ENCODE results near the gene GTF2IRD1. TPM values are rescaled to one million over a fixed set of nuclear protein-coding genes. Genes with fewer than 3 reads are reported as not detected.
"Not testable (repeated sequence)": the region's sequence is repeated elsewhere in the genome, so short reads cannot be mapped to it uniquely, and the experiment has no call there.

GTF2IRD1 gene
- total RNA-seq, 1 experiment from 2014 or later, result 54.7 TPM

DNA sequence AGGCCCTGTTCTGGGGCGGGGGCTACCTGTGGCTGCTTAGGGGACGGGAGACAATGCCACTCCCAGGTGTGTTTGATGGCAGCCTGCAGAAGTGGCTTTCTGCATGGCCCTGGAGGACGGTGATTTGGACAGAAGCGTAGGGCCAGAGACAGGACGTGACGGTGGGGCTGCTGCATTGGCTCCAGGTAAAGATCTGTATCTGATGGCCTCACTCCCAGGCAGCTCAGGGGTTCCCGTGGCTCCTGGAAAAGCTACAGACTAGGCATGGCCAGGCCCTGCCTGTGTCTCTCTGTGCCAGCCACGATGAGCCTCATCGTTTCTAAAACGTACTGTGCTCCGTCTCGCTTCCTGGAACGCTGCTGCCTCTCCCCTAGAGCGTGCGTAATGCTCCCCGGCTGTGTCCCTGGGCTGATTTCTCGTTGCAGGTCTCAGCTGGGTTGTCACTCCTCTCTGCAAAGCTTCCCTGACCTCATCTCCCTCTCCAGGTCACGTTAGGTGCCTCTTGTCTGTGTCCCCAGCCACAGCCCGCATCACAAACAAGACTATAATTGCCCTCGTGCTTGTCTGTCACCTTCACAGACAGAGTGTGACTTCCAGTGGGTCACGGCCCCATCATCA, 12.6 kb downstream of the GTF2IRD1 start:
- DNase-seq (ENCODE audit: low spot score), result no peak

- DNase-seq (ENCODE audit: low spot score), result no peak
Measured at GRCh38 chr7:74467876-74468275, 14.2 kb downstream of the GTF2IRD1 start.

DNA sequence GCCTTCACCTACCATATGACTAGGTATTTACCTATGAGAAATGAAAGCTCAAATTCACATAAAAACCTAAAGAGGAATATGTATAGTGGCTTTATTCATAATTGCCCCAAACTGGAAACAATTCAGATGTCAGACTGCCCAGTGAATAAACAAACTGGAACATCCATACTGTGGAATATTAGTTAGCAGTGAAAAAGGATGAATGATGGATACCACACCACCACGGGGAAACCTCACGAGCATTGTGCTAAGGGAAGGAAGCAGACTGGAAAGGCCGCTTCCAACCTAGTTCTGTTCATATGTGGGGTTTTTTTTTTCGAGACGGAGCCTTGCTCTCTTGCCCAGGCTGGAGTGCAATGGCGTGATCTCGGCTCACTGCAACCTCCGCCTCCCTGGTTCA, 16.8 kb downstream of the GTF2IRD1 start:
- no peak for DNase-seq (ENCODE audit: low spot score)

DNA sequence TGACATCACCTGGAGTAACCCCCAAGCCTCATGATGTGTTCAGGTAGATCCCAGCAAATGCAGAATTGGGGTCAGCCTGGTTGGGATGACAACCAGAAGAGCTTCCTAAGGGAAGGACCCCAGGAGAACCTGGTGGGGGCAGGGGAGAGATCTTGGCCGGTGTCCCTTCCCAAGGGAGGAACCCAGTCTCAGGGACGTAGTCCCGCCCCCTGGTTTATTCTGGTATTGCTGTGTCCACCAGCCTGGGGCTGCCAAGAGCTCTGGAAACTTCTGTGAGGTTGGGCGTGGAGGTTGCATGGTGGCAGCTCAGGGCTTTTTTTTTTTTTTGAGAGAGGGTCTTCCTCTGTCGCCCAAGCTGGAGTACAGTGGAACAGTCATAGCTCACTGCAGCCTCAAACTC, 19.4 kb downstream of the GTF2IRD1 start:
- DNase-seq (ENCODE audit: low spot score), result no peak

DNA sequence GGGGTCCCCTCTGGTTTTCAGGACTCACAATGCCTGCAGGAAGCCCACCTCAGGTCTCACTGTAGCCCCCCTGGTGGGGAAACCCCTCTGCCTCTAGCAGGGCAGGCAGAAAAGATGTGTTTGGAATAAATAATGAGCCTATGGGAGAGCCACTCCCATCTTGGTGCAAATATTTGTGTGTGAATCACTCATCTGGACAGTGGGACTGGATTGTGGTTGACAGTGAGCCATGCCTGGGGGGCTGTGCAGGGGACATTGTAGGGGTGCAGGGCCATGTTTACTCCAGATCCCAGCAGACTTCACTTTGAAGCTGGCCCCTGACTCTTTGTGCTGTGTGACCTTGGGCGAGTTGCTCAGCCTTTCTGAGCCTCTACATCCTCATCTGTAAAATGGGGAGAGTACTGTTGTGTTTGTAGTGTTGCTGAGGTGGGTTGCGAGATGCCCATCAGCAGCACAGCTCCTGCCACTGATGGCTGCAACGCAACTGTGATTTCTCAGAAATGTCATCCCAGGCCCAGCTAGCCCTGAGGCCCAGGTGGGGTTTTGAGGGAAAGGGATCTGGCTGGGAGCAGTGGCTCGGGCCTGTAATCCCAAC, 20.7 kb downstream of the GTF2IRD1 start:
- DNase-seq (ENCODE audit: low spot score), result peak; percentile 55

GRCh38 chr7:74475243-74475986, 21.7 kb downstream of the GTF2IRD1 start:
- no peak for DNase-seq (ENCODE audit: low spot score)

GRCh38 chr7:74475987-74476350, 22.3 kb downstream of the GTF2IRD1 start:
- DNase-seq (ENCODE audit: low spot score), result no peak

DNA sequence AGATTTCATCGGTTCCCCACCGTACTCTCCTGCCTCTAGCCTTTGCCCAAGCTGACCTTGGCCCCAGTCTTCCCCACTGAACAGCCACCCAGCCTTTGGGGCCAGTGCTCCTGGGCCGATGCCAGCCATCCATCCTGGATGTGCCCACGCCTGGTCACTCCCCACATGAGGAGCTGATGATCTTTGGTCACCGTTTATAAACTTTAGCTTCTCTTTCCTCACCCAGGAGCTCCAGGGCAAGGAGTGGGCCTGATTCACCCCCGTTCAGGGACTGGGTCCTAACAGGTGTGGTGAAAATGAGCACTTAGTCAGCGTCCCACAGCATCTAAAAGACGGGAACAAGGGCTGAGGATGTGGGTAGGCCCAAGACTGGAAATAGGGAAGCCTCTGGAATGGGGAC, 22.9 kb downstream of the GTF2IRD1 start:
- DNase-seq (ENCODE audit: low spot score), result no peak

DNA sequence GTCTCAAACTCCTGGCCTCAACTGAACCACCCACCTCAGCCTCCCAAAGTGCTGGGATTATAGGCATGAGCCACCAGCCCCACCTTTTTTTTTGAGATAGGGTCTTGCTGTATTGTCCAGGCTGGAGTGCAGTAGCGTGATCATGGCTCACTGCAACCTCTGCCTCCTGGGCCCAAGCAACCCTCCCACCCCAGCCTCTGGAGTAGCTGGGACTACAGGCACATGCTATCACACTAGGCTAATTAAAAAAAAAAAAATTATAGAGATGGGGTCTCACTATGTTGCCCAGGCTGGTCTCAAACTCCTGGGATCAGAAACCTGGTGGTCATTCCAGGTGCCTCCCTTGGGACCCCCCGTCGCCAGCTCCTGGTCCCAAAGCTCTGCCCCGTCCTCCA, 25.0 kb downstream of the GTF2IRD1 start:
- no peak for DNase-seq (ENCODE audit: low spot score)

DNA sequence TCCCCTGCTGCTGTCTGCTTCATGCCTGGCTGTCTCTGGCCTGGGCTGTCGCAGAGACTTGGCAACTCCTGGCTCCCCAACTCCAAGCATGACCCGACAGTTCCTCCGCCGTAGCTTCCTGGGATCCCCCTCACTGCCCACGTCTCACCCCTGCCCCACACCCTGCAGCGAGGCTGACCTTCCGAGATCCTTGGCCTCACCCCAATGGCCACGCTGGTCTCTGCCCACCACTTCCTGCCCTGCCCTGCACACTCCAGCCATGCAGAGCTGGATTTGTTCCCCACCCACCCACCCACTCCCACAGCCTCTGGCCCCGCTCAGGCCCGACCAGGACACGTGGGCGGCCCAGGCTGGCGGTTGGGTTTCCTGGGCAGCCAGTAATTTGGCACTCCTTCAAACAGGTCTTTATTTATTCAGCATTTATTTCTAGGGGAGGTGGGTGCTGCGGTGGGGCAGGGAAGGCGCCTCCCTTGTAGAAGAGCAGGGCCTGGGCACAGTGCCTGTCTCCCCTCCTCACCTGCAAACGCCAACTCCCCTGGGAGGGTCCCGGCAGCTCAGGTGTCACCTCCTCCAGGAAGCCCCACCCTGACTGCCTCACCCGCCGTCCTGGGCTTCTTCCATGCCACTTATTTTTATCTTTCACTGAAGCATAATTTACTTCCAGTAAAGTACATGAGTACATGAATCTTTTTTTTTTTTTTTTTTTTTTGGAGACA, 25.5 kb downstream of the GTF2IRD1 start:
- DNase-seq (ENCODE audit: low spot score), result peak; percentile 77

DNA sequence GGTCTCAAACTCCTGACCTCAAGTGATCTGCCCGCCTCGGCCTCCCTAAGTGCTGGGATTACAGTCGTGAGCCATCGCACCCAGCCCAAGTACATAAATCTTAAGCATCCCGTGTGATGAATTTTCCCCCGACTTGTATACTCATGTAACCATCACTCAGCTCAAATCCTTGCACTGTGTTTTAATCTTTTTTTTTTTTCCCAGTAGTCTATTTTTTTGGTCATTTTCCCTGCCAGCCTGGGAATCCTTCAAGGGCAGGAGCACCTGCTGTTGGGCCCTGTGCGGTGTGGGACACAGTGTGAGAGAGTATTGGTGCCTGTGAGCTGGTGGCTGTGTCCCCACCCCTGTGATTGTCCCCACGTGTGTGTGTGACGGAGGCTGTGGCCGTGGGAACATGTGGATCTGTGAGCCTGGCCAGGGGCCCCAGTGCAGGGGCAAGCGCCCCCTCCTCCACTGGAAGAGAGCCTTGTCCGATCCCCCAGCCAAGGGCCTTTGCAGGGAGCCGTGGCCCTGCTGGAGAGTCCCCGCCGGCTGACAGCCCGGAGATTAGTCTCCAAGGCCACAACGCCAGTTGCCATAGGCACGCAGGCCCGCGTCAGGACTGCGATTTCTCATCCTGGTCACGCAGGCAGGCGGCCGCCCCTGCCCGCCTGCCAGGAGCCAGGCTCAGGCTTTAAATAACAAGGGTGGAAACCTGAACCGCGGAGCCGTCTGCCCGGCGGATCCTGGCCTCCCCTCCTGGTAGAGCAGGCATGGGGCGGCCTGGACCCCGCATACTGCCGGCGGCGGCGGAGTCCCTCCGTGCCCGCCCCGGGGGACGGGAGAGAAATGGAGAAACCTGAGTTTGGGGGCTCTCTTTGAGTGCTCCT, 26.5 kb downstream of the GTF2IRD1 start:
- DNase-seq (ENCODE audit: low spot score), result peak; percentile 83

DNA sequence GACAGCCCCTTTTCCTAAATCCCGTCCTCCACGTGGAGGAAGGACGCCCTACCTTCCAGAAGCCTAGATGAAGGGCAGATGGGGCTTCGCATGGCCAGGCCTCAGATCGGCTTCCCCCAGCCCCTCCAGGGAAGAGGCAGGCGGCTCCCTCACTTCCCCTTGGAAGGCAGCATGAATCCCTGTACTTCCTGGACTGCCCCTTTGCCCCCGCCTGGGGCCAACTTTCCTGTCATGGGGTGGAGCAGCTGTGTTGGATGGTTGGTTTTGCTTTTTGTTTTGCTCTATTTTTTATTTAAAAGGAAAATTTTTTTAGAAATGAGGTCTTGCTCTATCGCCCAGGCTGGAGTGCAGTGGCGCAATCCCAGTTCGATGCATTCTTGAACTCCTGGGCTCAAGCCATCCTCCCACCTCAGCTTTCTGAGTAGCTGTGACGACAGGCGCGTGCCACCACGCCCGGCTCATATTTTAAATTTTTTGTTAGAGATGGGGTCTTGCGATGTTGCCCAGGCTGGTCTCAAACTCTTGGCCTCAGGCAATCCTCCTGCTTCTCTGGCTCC, 27.2 kb downstream of the GTF2IRD1 start:
- DNase-seq (ENCODE audit: low spot score), result peak; percentile 63

- peak; percentile 54 for DNase-seq (ENCODE audit: low spot score)
Measured at GRCh38 chr7:74481458-74482196, 27.9 kb downstream of the GTF2IRD1 start.

DNA sequence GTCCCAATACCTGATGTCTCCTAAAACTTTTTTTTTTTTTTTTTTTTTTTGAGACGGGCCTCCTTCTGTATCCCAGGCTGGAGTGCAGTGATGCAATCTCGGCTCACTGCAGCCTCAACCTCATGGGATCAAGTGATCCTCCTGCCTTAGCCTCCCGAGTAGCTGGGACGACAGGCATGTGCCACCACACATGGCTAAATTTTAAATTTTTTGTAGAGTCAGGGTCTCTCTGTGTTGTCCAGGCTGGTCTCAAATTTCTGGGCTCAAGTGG, 28.4 kb downstream of the GTF2IRD1 start:
- no peak for DNase-seq (ENCODE audit: low spot score)

DNA sequence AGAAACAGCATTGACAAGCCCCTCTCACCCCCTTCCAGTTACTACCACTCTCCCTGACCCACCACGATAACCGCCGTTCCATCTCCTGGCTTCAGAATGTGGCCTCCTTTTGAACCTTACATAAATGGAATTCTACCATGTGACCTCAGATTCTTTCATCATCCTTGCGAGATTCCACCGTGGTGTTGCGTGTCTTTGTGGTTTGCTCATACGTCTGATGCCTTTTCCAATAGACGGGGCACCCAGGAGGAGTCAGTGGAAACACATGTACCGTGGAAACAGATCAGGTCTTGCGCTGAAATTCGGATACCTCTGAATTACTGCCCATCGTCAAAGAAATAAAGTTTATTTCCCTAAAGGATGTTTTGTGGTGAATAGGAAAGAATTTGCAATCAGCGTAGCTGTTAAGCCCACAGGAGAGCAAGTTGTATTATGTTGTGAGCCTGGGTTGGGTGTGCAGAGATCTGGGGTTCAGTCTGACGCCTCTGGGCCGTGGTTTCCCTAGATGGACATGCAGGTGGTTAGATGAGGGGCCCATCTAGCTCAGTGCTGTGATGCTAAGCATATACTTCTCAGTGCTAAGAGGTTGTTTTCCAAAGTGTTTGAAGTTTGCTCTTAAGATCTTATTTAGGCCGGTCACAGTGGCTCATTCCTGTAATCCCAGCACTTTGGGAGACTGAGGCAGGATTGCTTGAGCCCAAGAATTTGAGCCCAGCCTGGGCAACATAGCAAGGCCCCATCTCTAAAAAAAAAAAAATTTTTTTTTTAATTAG, 29.1 kb downstream of the GTF2IRD1 start:
- peak; percentile 92 for DNase-seq (ENCODE audit: low spot score)

GRCh38 chr7:74483402-74484336, 30.0 kb downstream of the GTF2IRD1 start:
- DNase-seq (ENCODE audit: low spot score), result peak; percentile 69

GRCh38 chr7:74485611-74486010, 31.9 kb downstream of the GTF2IRD1 start:
- DNase-seq (ENCODE audit: low spot score), result no peak

GRCh38 chr7:74488518-74489030, 34.9 kb downstream of the GTF2IRD1 start:
- DNase-seq (ENCODE audit: low spot score), result not testable (repeated sequence)
